Coronary artery (tissue), 2 donors: ENCODE measurements around the gene TBXA2R.

Experiments used
- DNase-seq: peaks from one replicate; pipeline ENCODE4 v3.0.0-alpha.2; 2017; ENCODE audit warnings: low spot score
- H3K27ac ChIP-seq, 2 donors: fragments of 200-600 bp; sonication (generic); one replicate each; pipeline ENCODE4 v1.5.1; 2016 to 2019
- H3K4me3 ChIP-seq: fragments of 200-600 bp; sonication (generic); 2 replicates; pipeline ENCODE4 v1.5.1; 2016; ENCODE audit warnings: mild to moderate bottlenecking, moderate library complexity
- CTCF ChIP-seq: fragments of 200-600 bp; sonication (generic); IDR thresholded peaks from one replicate; pipeline ENCODE4 v1.5.1; 2019; ENCODE audit warnings: antibody characterized with exemption

TBXA2R gene

DNA sequence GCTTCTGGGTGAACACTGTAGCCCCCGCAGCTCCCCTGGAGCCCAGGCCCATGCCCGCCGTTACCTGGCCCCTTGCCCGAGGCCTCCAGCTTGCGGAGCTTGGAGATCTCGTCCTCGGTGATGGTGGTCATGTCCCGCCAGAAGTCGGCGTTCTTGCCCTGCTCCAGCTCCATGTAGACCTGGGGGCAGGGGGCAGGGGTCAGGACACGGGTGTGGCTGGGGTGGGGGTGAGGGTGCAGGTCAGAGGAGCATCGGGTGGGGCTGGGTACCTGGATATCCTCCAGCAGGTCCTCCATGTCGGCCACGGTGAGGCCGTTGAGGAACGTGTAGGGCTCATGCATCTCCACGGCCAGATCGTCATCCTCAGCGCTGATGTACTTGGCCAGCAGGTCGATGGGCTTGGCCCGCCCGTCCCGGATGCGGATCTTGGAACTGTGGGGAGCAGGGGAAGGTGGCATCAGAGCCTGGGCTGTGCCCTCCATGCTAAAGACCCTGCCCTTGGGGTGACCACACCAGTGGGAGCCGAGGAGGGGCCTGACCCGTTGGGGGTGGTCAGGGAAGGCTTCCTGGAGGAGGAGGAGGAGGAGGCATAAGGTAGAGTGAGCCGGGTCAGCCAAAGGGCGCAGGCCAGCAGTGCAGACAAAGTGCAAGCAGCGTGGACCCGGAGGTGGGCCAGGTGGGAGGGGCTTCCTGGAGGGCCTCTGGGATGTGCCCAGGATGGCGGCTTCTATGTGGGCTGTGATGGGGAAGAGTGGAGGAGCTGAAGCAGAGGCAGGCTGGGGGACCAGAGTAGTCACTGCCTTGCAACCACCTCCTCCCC is 12.3 kb upstream of the TBXA2R start:
- Histone ChIP-seq H3K27ac (no peak overlapping the region), H3K4me3 (no peak overlapping the region)
- DNase-seq, result no peak

DNA sequence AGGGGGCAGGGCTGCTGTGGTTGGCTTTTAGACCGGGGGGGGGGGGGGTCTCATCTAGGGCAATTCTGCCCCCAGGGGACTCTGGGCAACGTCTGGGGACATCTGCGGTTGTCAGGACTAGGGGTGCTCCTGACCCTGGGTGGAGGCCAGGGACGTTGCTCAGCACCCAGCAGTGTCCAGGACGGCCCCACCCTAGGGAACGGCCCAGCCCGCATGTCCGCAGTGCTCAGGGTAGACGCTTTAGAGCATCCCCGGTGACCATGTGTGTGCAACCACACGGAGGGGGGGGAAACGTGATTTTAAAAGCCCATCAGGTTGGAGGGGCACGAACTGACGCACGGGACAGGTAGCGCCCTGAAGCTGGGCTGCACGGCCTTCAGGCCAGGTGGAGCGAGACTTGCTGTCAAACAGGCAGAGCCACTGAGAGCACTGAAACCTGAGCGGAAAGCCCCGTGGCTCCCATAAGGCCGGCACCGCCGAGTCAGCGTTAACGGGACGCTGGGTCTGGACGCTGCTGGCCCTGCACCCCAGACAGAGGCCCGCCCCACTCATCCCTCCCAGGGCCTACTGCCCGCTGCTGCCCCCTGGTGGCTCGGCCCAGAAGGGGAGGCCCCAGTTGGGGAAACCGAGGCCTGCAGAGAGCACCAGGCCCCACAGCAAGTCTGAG is 11.6 kb upstream of the TBXA2R start:
- peak overlapping the region; percentile 39 for H3K4me3 ChIP-seq
- peak overlapping the region in 1 of 2 donors; percentile 74 for H3K27ac ChIP-seq
- TF ChIP-seq CTCF, result peak; percentile 98
- no peak for DNase-seq

More for the DNA sequence above, 12.3 kb upstream of the TBXA2R start:
- TF ChIP-seq CTCF, result no peak

GRCh38 chr19:3617463-3617862 is 10.8 kb upstream of the TBXA2R start:
- Histone ChIP-seq H3K4me3 (peak overlapping the region; percentile 39), H3K27ac (peak overlapping the region in 1 of 2 donors; percentile 74)
- TF ChIP-seq CTCF, result no peak
- DNase-seq, result no peak

GRCh38 chr19:3615524-3616135 is 9.0 kb upstream of the TBXA2R start:
- Histone ChIP-seq H3K27ac (no peak overlapping the region), H3K4me3 (no peak overlapping the region)
- DNase-seq, result no peak
- no peak for TF ChIP-seq CTCF

DNA sequence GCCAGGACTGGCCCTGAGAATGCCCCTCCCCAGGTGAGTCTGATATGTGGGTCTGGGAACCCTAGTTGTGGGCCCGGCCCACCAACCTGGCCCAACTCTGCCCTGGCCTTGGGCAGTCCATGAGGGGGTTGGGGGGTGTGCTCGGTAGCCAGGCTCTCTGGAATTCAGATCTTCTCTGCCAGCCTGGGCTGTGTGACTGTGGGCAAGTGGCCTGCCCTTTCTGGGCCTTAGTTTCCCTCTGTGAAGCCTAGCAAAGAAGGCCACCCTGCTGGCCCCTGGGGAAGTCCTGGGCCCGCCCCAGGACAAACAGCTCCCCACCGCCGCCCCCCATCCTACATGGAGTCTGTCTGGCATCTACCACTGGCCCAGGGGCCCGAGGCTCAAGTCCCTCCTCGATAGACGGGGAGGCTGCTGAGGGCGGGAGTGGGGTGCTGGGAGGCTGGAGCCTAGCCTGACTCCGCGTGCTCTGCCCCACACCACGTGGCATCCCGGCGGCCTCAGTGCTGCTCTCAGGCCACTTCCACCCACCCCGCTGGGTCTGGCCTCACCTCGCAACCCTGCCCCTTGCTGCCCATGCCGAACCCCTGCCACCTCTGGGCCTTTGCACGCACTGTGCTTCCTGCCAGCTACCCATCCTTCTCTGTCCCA is 8.3 kb upstream of the TBXA2R start:
- no peak for TF ChIP-seq CTCF
- no peak overlapping the region for H3K27ac ChIP-seq
- H3K4me3 ChIP-seq, result no peak overlapping the region
- no peak for DNase-seq

GRCh38 chr19:3613818-3614661 is 7.4 kb upstream of the TBXA2R start:
- H3K27ac ChIP-seq, result no peak overlapping the region
- DNase-seq, result no peak

More at GRCh38 chr19:3613818-3614661, 7.4 kb upstream of the TBXA2R start:
- H3K4me3 ChIP-seq, result no peak overlapping the region
- TF ChIP-seq CTCF, result no peak
